ENCODE results near the gene CENPT.
"Not testable (repeated sequence)": the region's sequence is repeated elsewhere in the genome, so short reads cannot be mapped to it uniquely, and the experiment has no call there.

CENPT gene

GRCh38 chr16:67874372-67874771 lies 26.9 kb upstream of the CENPT start:
- DNase-seq = no peak

GRCh38 chr16:67873435-67874370 lies 26.2 kb upstream of the CENPT start:
- no peak for DNase-seq

- peak; percentile 78 for DNase-seq
These were observed 25.3 kb upstream of the CENPT start, which contains the start of gene EDC4 for GRCh38 chr16:67872631-67873434. TSS of gene EDC4 (plus strand) at chr16:67873052. CDS start at chr16:67873262, 210 bp downstream.

- DNase-seq = no peak
These were observed 24.7 kb upstream of the CENPT start for GRCh38 chr16:67872131-67872630.

GRCh38 chr16:67871256-67871655 lies 23.8 kb upstream of the CENPT start:
- no peak for DNase-seq

- no peak for DNase-seq
These were observed 22.2 kb upstream of the CENPT start for GRCh38 chr16:67869653-67870052.

GRCh38 chr16:67868290-67868689 lies 20.8 kb upstream of the CENPT start:
- DNase-seq = no peak

- no peak for DNase-seq
These were observed 17.8 kb upstream of the CENPT start for GRCh38 chr16:67865318-67865717.

- no peak for DNase-seq
These were observed 17.1 kb upstream of the CENPT start for GRCh38 chr16:67864594-67864993.

GRCh38 chr16:67864044-67864443 lies 16.6 kb upstream of the CENPT start:
- not testable (repeated sequence) for DNase-seq

- DNase-seq = peak; percentile 91
These were observed 15.4 kb upstream of the CENPT start for GRCh38 chr16:67862623-67863583.

GRCh38 chr16:67861877-67862276 lies 14.4 kb upstream of the CENPT start:
- no peak for DNase-seq

GRCh38 chr16:67860589-67861398 lies 13.3 kb upstream of the CENPT start:
- no peak for DNase-seq

GRCh38 chr16:67858500-67858899 lies 11.0 kb upstream of the CENPT start:
- DNase-seq = no peak

- DNase-seq = peak; percentile 88
These were observed 10.2 kb upstream of the CENPT start for GRCh38 chr16:67857547-67858233.

- no peak for DNase-seq
These were observed 9.5 kb upstream of the CENPT start for GRCh38 chr16:67856927-67857546.

GRCh38 chr16:67855789-67856188 lies 8.3 kb upstream of the CENPT start:
- no peak for DNase-seq

- DNase-seq = no peak
These were observed 6.2 kb upstream of the CENPT start for GRCh38 chr16:67853670-67854069.

- DNase-seq = no peak
These were observed 625 bp upstream of the CENPT start for GRCh38 chr16:67848118-67848517.

Measured in fibroblast of skin of back (primary cell).